GM10847 (cell line): ENCODE measurements around the gene ADORA2B.

Source experiments
- POLR2A ChIP-seq: IDR thresholded peaks from 2 replicates; pipeline ENCODE4 v1.6.1; 2011; ENCODE audit not compliant: insufficient read length; ENCODE audit errors: extremely low read depth

The ADORA2B gene

DNA sequence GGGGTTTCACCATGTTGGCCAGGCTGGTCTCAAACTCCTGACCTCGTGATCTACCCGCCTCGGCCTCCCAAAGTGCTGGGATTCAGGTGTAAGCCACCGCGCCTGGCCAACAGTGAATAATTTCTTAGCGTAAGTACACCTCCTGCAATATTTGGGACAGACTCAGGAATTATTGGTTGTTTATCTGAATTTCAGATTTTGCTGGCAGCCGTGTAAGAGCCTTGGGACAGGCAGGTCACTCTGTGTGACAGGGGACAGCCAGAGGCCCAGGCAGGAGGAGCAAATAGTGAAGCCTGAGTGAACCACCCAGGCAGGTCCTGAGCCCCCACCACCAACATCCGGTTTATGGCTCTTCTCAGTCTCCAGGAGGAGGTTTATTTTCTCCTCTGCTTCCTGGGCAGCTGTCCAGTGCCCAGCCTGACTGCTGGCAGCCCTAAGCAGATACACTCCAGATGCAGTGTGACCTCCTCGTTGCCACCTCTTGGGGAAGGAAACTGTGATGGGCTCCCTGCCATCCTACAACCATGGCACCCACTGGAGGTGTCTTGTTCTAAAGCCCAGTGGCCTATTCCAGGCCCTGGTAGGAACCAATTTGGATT, 26.2 kb upstream of the ADORA2B start:
- no peak for TF ChIP-seq POLR2A

DNA sequence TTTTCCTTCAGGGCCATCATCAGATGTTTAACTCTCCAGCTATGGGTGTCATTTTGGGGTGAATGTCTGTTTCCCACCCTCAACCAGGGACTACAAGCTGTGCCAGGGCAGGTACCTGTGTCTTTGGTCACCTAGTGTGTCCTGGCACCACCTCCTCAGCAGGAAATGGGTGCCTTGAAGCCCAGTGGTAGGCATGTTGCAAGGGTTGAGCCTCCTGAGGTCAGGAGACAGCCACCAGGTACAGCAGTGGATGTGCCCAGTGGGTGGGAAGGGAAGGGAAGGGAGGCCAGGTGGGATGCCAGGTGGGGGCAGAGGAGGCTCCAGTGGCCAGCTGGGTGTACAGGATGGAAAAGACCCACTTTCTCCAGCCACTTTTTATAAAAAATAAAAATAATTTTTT, 25.5 kb upstream of the ADORA2B start:
- TF ChIP-seq POLR2A: no peak

DNA sequence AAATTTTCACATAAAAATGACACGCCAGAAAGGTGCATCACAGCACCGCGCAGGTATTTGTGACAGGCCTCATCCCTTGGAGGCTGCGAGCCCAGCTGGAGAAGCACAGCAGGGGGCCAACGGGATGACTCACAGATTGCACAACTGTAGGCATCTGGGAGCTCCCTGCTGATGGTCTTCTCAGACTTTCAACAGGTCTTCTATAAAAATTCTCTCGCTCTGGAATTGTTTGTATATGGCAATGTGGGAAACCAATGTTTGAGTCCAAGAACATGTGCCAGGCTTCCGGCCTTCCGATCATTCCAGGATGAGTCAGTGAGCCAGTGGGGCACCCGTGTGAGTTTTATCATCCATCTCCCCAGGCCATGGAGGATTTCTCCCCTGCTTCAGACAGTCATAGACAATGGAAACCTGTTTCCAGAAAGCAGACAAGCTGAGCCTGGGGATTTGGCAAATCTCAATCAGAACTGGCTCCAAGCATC, 24.1 kb upstream of the ADORA2B start:
- TF ChIP-seq POLR2A: no peak

GRCh38 chr17:15921640-15922039, 23.3 kb upstream of the ADORA2B start:
- TF ChIP-seq POLR2A: no peak

DNA sequence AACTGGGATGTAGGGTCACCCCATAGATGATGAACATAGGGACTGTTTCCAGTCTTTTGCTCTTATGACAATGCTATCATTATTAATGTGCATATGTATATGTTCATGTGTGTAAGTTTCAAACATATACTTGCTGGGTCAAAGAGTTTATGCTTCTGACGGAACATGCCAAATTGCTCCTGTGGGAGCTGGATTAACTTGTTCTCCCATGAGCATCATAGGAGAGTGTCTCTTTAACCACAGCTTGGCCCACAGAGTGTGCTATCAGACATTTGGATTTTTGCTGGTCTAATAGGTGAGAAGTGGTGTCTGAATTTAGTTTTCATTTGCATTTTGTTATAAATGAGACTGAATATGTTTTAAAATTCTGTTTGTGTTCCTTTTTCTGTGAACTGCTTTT, 22.3 kb upstream of the ADORA2B start:
- TF ChIP-seq POLR2A: no peak

- TF ChIP-seq POLR2A: no peak
Observed at GRCh38 chr17:15926039-15926740, 18.7 kb upstream of the ADORA2B start.

DNA sequence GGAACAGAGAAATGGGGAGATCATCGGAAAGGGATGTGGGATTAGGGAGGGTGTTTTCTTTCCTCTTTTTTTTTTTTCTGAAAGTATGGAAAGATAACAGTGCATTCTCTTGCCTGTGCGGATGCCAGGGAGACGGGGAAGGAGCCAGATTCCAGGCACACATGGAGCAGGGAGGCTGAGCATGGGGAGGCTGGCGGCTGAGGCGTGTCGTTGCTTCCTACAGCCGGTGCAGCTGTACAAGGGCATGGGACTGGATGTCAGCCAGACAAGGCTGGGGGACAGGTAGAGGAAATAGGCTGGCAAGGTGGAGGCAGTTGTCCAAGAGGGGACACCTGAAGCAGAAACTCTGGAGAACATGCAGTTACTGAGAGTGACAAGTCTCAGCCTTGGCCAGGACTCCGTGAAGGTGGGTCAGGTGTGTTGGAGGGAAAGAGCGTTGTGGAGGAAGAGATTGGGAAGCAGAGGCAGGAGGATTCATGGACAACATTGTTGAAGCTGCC, 16.6 kb upstream of the ADORA2B start:
- TF ChIP-seq POLR2A: no peak

DNA sequence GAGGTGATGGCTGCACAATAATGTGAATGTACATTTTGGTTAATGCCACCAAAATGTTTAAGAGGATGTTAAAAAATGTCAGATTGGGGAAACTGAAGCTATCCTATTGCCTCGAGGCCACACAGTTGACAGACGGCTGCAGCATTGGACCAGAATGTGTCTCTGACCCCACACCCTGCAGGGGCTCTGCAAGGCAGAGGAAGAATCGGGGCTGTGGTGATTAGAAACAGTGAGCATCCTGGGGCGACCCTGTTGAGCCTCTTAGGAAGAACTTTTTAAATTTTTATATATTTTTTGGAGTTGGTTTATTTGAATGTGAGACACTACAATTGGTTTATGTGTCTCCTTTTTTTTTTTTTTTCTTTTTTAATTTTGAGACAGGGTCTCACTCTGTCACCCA, 15.0 kb upstream of the ADORA2B start:
- no peak for TF ChIP-seq POLR2A

DNA sequence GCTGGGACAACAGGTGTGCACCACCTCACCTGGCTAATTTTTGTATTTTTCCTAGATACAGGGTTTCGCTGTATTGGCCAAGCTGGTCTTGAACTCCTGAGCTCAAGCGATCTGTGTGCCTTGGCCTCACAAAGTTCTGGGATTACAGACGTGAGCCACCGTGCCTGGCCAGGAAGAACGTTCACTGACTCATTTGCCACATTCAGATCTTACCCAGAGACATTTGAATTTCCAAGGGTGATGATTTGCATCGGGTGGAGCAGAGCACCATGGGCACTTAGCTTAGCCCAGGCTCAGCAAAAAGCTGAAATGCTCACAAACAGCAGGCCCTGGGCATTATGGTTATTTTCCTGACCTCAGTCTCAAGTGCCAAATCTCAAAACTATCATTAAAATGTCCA, 14.5 kb upstream of the ADORA2B start:
- TF ChIP-seq POLR2A: no peak

DNA sequence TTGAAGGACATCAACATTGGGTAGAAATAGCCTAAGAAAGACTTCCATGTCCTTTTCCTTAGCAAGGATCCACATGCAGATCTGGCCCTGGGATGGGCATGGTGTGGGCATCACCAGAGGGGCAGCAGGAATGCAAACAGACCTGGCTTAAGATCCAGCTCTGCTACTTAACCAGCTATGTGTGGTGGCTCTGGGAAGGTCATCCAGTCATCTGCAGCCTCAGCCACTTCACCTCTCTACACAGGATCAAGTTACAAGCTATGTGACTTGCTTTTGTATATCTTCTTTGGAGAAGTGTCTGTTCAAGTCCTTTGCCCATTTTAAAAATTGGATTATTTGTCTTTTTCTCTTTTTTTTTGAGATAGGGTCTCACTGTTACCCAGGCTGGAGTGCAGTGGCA, 13.5 kb upstream of the ADORA2B start:
- TF ChIP-seq POLR2A: no peak

- TF ChIP-seq POLR2A: no peak
Observed at GRCh38 chr17:15934866-15935265, 10.1 kb upstream of the ADORA2B start.

- no peak for TF ChIP-seq POLR2A
Observed at GRCh38 chr17:15935891-15936290, 9.0 kb upstream of the ADORA2B start.

- TF ChIP-seq POLR2A: no peak
Observed at GRCh38 chr17:15941781-15942180, 3.1 kb upstream of the ADORA2B start.

- TF ChIP-seq POLR2A: no peak
Observed at GRCh38 chr17:15942207-15942833, 2.6 kb upstream of the ADORA2B start.

DNA sequence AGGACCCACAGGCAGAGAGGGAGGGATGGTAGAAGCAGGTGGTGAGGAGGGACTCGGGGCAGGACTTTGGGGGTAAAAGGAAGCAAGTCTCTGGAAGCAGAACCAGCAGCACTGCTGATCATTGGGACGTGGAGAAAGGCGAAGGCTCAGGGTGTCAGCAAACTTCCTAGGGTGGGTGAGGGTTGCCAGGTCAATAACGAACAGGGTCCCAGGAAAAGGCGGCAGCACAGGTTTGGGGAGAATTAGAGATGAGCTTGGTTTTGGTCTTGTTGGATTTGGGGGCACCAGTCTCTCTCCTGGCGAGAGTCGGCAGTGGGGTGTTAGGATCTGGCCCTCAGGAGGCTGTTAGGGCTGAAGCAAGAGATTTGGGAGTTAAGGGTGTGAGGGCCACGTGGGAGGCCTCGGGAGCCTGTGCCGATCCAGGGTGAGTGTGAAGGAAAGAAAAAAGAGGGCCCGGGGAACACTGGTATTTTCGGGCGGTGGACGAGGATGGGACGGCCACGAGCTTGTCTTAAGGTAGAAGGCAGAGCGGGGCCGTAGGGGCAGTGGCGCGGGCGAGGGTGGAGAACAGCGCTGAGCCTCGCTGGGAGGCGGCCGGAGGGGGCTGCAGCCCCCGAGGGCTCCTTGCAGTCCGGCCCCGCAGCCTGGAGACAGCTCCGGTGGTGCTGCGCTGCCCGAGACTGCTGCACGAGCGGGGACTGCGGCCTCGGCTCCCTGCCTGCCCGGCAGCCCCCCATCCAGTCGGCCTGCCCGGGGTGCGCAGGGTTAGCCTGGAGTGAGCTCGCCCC, 765 bp upstream of the ADORA2B start:
- no peak for TF ChIP-seq POLR2A
